Urothelium cell line (cell line): ENCODE data around the gene KANSL3.
A peak's percentile ranks its signal among the peaks of the same experiment; 100 is the strongest.
"Not testable (repeated sequence)": the region's sequence is repeated elsewhere in the genome, so short reads cannot be mapped to it uniquely, and the experiment has no call there.

ENCODE experiments used
- DNase-seq: peaks from one replicate; pipeline ENCODE4 v3.0.0; 2011; ENCODE audit warnings: low spot score, mixed read lengths
- FAIRE-seq: peaks from 2 replicates; lab custom pipeline; 2011; peaks lifted over from hg19 to GRCh38; lab: Jason Lieb, UNC

KANSL3 gene

DNA sequence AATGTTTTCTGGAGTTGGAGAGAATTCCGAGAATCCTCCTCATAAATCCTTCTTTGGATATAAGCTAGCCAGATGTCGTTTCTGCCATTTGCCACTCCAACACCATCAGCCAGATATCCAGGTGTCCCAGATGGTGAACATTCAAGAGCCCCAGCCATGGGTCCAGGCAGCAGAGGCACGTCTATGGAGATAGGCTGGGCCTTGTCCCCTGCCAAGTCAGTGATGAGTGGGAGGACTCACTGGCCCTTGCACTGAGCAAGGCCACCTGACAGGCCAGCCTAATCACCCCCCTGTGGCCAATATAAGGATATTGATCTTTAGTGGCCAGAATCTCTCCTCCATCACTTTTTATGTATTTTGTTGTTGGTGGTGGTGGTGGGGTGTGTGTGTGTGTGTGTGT lies 73.5 kb downstream of the KANSL3 start:
- FAIRE-seq = no peak

DNA sequence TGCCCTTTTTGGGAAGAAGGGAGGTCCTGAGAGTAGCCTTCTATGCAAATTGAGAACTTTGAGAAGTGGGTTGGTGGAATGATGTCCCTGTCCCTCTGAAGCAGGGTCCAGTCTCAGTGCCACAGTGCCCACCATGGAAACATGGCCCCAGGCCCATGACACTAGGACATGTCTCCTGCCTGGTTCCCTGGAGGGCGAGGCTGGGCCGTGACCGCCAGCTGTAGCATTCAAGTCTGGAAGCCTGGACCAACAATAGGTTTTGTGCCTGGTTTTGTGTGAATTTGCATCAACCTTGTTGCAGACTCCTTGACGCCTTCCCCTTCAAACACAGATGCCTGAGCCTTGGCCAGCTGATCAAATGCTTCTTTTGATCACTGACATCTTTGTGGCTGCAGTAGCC lies 74.1 kb downstream of the KANSL3 start:
- FAIRE-seq = no peak
- DNase-seq = no peak

More for the DNA sequence above, 73.5 kb downstream of the KANSL3 start:
- DNase-seq = no peak

- FAIRE-seq = no peak
- DNase-seq = no peak
Observed at GRCh38 chr2:96558485-96558884, 79.6 kb downstream of the KANSL3 start.

- no peak for FAIRE-seq
Observed at GRCh38 chr2:96558061-96558460, 80.1 kb downstream of the KANSL3 start.

DNA sequence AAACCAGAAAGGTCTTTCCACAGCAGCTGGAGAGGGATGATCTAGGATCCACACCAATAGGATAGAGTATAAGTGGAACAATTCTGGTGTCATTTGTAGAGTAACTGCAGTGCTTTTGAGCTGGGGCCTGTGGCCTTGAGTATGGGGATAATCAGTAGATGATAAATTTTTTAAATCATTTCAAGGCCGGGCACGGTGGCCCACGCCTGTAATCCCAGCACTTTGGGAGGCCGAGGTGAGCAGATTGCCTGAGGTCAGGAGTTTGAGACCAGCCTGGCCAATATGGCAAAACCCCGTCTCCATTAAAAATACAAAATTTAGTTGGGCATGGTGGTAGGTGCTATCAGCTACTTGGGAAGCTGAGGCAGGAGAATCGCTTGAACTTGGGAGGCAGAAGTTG lies 80.7 kb downstream of the KANSL3 start:
- FAIRE-seq, DNase-seq: not testable (repeated sequence)

More at GRCh38 chr2:96558061-96558460, 80.1 kb downstream of the KANSL3 start:
- DNase-seq = no peak

GRCh38 chr2:96556441-96557330 lies 81.4 kb downstream of the KANSL3 start:
- DNase-seq = peak; percentile 91
- FAIRE-seq = peak; percentile 97

- FAIRE-seq (no peak), DNase-seq (no peak)
Observed at GRCh38 chr2:96555146-96555610, 82.9 kb downstream of the KANSL3 start.

DNA sequence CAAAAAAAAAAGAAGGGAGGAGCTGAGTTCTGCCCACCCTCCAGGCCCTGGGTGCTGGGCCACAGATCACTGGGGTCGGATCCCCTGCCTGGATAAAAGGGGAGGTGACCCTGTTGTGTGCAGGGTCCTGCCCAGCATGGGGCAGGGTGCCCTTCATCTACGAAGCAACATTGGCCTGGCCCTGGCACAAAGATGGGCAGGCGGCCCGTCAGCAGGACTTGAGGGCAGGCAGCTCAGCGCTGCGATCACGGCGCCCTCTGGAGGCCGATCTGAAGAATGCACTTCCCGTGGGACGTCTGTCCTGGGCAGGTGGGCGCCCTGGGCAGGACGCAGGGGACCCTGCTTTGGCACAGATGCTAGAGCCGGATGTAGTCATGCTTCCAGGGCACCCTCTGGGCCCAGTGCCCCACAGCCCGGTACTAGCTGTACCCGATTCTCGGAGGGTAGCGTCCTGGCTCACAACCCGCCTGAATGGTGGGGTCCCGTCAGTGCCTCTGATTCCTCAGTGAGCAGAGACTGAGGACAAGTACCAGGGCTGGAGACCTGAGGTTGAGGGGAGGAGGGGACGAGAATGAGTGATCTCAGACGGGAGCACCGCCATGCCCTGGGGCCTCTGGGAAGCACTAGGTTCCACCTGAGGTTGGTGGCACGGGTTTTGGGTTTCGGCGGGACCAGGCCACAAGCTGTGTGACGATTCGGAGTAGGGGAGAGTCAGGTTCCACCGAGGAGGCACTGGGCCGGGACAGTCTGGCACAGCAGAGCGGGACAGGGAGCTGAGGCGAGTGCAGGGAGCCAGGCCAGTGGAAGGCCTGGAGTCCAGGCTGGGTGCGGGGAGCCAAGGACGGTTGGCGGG lies 83.6 kb downstream of the KANSL3 start:
- FAIRE-seq (peak; percentile 55), DNase-seq (peak; percentile 78)

GRCh38 chr2:96553957-96554292 lies 84.2 kb downstream of the KANSL3 start:
- not testable (repeated sequence) for DNase-seq, FAIRE-seq

DNA sequence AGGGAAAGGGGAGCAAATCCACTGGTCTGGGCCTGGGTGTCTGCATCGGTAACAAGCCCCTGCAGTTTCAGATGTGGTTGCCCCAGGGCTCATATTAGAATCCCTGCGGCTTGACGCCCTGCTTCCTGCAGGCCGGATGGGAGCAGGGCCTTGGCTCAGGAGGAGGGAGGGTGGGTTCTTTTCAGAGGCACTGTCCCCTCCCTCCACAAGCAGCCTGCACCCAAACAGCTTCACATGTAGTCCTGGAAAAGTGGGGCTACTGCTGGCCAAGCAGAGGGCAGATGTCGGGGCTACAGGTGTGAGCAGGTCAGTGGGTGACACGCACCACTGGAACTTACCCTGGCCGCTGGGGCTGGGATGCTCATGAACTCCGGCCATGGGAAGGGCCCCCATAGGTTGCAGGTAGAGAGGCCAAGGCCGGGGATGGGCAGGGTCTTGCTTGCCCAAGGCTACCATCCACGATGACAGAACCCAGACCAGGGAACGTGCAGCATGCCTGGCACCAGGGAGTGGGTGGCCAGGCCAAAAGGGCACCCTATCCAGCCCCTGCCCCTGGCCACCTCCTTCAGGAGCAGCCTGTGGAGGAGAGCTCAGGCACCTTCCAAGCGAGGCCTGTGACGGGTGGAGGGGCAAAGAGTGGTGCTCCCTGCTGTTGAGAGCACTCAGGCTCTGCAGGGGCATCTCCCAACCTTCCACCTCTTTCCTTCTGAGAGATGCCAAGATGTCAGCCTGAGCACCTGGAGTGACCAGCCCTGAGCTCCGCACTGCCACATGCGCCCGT lies 84.7 kb downstream of the KANSL3 start:
- FAIRE-seq (no peak), DNase-seq (no peak)

DNA sequence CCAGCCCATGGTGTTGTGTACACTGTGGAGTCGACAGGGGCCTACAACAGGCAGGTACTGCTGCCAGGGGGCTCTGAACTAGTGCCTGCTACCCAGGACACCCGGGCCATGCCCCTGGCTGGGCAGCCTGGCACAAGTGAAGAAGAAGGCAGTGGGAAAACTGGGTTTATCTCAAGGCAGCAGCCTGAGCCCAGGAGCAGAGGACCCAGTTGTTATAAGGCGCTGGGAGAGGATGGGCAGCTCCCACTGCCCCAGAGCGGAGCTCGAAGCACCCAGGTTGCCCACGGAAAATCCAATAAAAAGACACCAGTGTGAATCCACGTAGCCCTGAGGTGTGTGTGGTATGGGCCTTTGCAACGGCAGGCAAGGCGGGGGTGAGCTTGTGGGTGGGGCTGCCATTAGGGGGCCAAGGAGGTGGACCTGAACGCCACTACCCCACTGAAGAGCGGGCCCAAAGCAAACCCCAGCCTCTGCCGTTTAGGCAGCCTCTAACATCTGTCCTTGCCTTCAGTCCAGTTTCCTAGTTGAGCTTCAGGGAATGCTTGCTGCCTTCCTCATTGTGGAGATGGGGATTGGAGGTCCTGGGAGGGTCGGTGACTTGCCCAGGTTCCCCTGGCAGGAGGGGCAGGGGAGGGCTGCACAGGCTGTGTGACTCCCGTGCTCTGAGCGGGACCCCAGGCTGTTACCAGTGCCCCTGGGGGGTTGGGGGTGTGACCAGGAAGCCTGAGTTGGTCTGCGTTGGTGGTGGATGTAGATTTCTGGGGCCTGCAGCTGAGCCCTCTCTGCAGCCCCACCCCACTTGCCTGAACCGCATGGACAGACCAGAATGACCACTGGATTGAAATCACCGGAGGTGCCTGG lies 85.6 kb downstream of the KANSL3 start:
- no peak for FAIRE-seq

GRCh38 chr2:96551605-96552314 lies 86.4 kb downstream of the KANSL3 start:
- FAIRE-seq = no peak
- DNase-seq = no peak

More for the DNA sequence above, 85.6 kb downstream of the KANSL3 start:
- no peak for DNase-seq

DNA sequence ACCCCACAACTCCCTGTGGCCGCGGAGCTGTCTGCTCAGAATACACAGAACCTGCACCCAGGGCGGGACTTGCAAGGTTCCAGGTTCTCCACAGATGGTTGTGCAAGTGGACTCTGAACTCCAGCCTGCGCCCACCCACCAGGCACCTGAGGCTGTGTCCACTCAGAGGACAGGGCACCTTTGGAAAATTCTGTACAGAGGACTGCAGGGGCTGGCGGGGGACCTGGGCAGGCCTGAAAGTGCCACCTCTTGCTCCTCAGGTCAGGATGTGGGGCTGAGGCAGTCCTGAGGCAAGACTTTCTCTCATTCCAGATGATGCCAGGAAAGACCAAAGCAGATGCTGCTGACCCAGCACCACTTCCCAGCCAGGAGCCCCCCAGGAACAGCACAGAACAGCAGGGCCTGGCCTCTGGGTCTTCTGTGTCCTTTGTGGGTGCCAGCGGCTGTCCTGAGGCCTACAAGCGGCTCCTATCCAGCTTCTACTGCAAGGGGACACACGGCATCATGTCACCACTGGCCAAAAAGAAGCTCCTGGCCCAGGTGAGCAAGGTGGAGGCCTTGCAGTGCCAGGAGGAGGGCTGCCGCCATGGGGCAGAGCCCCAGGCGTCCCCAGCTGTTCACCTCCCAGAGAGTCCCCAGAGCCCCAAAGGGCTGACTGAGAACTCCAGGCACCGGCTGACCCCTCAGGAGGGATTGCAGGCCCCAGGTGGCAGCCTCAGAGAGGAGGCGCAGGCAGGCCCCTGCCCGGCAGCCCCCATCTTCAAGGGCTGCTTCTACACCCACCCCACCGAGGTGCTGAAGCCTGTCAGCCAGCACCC lies 87.1 kb downstream of the KANSL3 start:
- FAIRE-seq = no peak
- no peak for DNase-seq

- DNase-seq = peak; percentile 74
- FAIRE-seq = no peak
Observed at GRCh38 chr2:96549967-96550786, 87.9 kb downstream of the KANSL3 start.

DNA sequence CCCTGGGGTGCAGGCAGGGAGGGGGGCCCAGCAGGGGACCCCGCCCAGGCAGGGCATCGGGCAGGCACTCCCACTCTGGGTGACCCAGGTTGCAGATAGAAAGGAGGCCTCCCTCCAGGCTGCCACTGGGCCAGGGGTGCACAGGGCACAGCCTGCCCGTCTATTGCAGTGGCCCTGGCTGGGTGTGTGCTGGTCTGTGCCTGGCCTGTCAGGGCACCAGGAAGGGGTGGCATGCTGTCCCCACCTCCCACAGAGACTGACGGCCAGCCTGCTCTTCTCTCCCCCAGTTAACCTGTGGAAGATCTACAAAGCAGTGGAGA lies 88.7 kb downstream of the KANSL3 start:
- FAIRE-seq (peak; percentile 27), DNase-seq (no peak)

GRCh38 chr2:96548558-96549465 lies 89.3 kb downstream of the KANSL3 start:
- DNase-seq (no peak), FAIRE-seq (no peak)

DNA sequence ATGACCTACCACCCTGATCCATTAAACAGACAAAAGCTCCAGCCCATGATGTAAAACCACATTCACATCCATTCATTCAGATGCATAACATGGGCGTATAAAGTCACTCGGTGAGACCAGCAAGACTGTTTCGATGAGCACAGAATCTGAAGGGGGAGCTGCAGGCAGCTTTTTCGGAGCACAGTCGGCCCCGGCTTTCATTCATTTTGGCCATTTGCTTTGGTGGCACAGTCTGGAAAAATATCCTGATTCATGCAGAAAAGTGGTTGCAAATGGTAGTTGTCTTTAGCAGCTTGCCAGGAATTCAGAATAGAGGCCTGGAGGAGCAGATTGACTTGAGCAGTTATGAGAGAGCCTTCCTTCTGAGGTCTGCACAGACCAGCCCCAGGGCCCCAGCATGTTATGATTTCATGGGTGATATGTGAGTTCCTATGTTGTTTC lies 90.4 kb downstream of the KANSL3 start:
- FAIRE-seq (no peak), DNase-seq (no peak)
